Activated gamma-delta T cell treated with anti-CD3 and anti-CD28 coated beads, Interleukin-2, amount 50 U/mL, for 16 hours (primary cell): ENCODE results near the gene LSM14A.
A peak's percentile ranks its signal among the peaks of the same experiment; 100 is the strongest.
"Not testable (repeated sequence)": the region's sequence is repeated elsewhere in the genome, so short reads cannot be mapped to it uniquely, and the experiment has no call there.

Experiments
- DNase-seq: peaks from one replicate; pipeline ENCODE4 v3.0.0-alpha.2; 2020; ENCODE audit warnings: low read depth

The LSM14A gene

GRCh38 chr19:34158966-34159365 is 13.3 kb upstream of the LSM14A start:
- DNase-seq: not testable (repeated sequence)

GRCh38 chr19:34159541-34159940 is 12.8 kb upstream of the LSM14A start:
- not testable (repeated sequence) for DNase-seq

- DNase-seq: not testable (repeated sequence)
Measured at GRCh38 chr19:34161902-34162301, 10.4 kb upstream of the LSM14A start.

GRCh38 chr19:34165295-34165738 is 7.0 kb upstream of the LSM14A start:
- DNase-seq: no peak

- not testable (repeated sequence) for DNase-seq
Measured at GRCh38 chr19:34169475-34170199, 2.7 kb upstream of the LSM14A start.

- DNase-seq: no peak
Measured at GRCh38 chr19:34171539-34171876, 796 bp upstream of the LSM14A start.

GRCh38 chr19:34172661-34173192 is 423 bp downstream of the LSM14A start:
- no peak for DNase-seq

- DNase-seq: peak; percentile 4
Measured at GRCh38 chr19:34173193-34173956, 1.1 kb downstream of the LSM14A start.

- DNase-seq: not testable (repeated sequence)
Measured at GRCh38 chr19:34175173-34175572, 2.9 kb downstream of the LSM14A start.

- DNase-seq: no peak
Measured at GRCh38 chr19:34176581-34176980, 4.3 kb downstream of the LSM14A start.

- DNase-seq: no peak
Measured at GRCh38 chr19:34178274-34178610, 5.9 kb downstream of the LSM14A start.

GRCh38 chr19:34179066-34179465 is 6.8 kb downstream of the LSM14A start:
- DNase-seq: no peak

GRCh38 chr19:34180273-34180672 is 8.0 kb downstream of the LSM14A start:
- no peak for DNase-seq

GRCh38 chr19:34180709-34181108 is 8.4 kb downstream of the LSM14A start:
- DNase-seq: no peak

- no peak for DNase-seq
Measured at GRCh38 chr19:34181111-34181864, 9.0 kb downstream of the LSM14A start.

GRCh38 chr19:34182125-34182524 is 9.8 kb downstream of the LSM14A start:
- DNase-seq: no peak

- no peak for DNase-seq
Measured at GRCh38 chr19:34184880-34185491, 12.7 kb downstream of the LSM14A start.

GRCh38 chr19:34186205-34186604 is 13.9 kb downstream of the LSM14A start:
- no peak for DNase-seq

GRCh38 chr19:34187011-34187410 is 14.7 kb downstream of the LSM14A start:
- DNase-seq: no peak

GRCh38 chr19:34188408-34188807 is 16.1 kb downstream of the LSM14A start:
- no peak for DNase-seq

- no peak for DNase-seq
Measured at GRCh38 chr19:34189199-34189916, 17.1 kb downstream of the LSM14A start.
